Stomach (tissue), 4 donors: ENCODE measurements around the gene COX6B2.
A peak's percentile ranks its signal among the peaks of the same experiment; 100 is the strongest.

Experiments used
- EP300 ChIP-seq: sonication (generic); formaldehyde crosslinking; IDR thresholded peaks from one replicate; pipeline ENCODE4 v1.6.1; 2017; ENCODE audit warnings: antibody characterized with exemption
- POLR2A ChIP-seq, 4 donors: fragments of 450-650 bp; IDR thresholded peaks; one replicate each; pipeline ENCODE4 v1.6.1; 2016; ENCODE audit warnings: antibody characterized with exemption in 4 of 4, control low read depth in 2 of 4, mild to moderate bottlenecking in 1 of 4, moderate library complexity in 1 of 4
- POLR2AphosphoS5 ChIP-seq, 3 donors: sonication (generic); formaldehyde crosslinking; IDR thresholded peaks; one replicate each; pipeline ENCODE4 v1.6.1; 2016; ENCODE audit warnings: antibody characterized with exemption in 3 of 3
- TF ChIP-seq, protein P1 (sequence below), 7 experiments: fragments of 450-650 bp in 4 of 7; fragments of 200-600 bp in 3 of 7; sonication (generic) in 3 of 7; IDR thresholded peaks; one replicate each; pipeline ENCODE4 v1.5.1; 2016 to 2019; ENCODE audit warnings: antibody characterized with exemption in 7 of 7, control low read depth in 2 of 7, mild to moderate bottlenecking in 1 of 7

DNA sequence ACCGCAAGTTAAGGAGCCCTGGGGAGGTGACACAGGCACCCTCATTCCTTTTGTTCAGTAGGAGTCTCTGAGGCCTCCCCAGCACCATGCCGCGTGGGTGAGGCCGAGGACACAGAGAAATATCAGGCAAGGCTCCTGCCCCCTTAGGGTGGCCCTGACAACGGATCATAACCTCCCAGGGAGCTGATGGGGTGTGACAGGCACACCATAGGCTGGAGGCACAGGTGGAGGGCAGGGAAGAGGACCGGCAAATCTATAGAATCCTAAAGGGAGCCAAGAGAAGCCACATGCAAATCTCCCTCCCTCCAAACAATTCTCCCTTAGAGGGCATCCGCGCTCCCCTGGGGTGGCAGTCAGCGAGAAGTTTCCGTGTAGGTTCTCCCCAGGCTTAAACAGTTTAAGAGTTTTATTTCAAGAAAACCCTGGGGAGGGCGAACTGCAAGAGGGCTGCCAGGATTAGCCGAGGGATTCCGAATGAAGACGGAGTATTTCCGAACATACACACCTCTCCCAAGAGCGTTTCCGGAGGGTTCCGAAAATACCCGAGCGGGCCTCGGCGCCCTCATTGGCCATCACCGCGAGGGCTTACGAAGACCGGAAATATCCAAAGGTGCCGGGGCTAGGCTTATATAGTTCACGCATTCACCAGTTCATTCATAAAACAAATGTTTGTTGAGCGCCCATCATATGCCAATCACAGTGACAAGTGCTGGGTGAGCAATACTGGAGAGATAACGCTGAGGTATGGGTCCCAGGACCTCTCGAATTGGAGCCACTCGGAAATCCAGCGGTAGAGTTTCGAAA, 30.6 kb upstream of the COX6B2 start:
- TF ChIP-seq, protein P1, sequence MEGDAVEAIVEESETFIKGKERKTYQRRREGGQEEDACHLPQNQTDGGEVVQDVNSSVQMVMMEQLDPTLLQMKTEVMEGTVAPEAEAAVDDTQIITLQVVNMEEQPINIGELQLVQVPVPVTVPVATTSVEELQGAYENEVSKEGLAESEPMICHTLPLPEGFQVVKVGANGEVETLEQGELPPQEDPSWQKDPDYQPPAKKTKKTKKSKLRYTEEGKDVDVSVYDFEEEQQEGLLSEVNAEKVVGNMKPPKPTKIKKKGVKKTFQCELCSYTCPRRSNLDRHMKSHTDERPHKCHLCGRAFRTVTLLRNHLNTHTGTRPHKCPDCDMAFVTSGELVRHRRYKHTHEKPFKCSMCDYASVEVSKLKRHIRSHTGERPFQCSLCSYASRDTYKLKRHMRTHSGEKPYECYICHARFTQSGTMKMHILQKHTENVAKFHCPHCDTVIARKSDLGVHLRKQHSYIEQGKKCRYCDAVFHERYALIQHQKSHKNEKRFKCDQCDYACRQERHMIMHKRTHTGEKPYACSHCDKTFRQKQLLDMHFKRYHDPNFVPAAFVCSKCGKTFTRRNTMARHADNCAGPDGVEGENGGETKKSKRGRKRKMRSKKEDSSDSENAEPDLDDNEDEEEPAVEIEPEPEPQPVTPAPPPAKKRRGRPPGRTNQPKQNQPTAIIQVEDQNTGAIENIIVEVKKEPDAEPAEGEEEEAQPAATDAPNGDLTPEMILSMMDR (IDR thresholded peaks at IDR 0.05) = no peak
- no peak for TF ChIP-seq EP300
- TF ChIP-seq POLR2A (IDR thresholded peaks at IDR 0.05) = no peak
- peak in 1 of 3 donors; percentile 4 for TF ChIP-seq POLR2AphosphoS5 (IDR thresholded peaks at IDR 0.05)
